ENCODE results near the gene TTC7B.

- TF ChIP-seq, protein P1, sequence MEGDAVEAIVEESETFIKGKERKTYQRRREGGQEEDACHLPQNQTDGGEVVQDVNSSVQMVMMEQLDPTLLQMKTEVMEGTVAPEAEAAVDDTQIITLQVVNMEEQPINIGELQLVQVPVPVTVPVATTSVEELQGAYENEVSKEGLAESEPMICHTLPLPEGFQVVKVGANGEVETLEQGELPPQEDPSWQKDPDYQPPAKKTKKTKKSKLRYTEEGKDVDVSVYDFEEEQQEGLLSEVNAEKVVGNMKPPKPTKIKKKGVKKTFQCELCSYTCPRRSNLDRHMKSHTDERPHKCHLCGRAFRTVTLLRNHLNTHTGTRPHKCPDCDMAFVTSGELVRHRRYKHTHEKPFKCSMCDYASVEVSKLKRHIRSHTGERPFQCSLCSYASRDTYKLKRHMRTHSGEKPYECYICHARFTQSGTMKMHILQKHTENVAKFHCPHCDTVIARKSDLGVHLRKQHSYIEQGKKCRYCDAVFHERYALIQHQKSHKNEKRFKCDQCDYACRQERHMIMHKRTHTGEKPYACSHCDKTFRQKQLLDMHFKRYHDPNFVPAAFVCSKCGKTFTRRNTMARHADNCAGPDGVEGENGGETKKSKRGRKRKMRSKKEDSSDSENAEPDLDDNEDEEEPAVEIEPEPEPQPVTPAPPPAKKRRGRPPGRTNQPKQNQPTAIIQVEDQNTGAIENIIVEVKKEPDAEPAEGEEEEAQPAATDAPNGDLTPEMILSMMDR (IDR thresholded peaks at IDR 0.05) = no peak
- no peak for TF ChIP-seq EP300 (IDR thresholded peaks at IDR 0.05; ENCODE audit: low read depth)
These were observed 154.4 kb downstream of the TTC7B start for GRCh38 chr14:90661866-90662265.
